HG02763 (cell line): ENCODE measurements around the gene PLXNA4.

ENCODE experiments used
- ATAC-seq: cut with Tn5 transposase; IDR thresholded peaks from one replicate; pipeline ENCODE4 v1.9.1; 2021; ENCODE audit warnings: mild to moderate bottlenecking, moderate library complexity; ENCODE audit not compliant: unreplicated experiment

The PLXNA4 gene

GRCh38 chr7:132367795-132368194 is 208.5 kb downstream of the PLXNA4 start:
- no peak for ATAC-seq

- ATAC-seq: no peak
Observed at GRCh38 chr7:132367004-132367403, 209.3 kb downstream of the PLXNA4 start.

DNA sequence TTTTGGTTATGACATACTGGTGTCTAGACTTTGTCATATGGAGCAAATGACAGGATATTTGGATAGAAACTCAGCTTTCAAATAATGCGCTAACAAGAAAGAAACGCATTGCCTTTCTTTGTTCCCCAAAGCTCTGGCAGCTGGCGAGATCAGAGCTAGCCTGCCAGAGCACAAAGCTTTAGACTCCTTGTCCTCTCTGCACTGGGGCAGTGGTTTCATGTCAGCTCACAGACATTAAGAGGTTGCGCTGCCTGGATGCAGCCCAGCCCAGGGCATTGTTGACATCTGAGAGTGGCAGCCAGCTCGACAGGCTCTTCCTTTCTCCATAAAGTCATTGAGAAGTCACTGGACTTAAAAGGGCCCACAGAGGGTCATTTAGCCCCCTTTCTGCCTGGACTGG is 212.0 kb downstream of the PLXNA4 start:
- no peak for ATAC-seq

DNA sequence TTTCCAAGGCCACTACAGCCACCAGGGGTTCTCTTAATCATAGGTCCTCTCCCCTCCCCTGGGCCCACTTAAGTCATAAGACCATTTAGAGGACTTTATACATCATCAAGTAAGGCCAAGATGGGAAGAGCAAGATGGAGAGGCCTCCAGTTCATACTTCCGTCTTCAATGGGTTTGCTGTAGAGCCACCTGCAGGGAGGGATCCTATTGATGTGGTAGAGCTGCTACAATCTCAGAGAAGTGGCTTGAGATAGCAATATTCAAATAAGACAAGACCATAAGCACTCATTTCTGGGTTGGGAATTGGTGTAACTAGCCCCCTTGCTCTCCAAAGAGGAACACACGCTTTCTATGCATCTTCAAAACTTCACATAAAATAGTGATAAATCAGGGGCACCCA is 214.2 kb downstream of the PLXNA4 start:
- no peak for ATAC-seq

DNA sequence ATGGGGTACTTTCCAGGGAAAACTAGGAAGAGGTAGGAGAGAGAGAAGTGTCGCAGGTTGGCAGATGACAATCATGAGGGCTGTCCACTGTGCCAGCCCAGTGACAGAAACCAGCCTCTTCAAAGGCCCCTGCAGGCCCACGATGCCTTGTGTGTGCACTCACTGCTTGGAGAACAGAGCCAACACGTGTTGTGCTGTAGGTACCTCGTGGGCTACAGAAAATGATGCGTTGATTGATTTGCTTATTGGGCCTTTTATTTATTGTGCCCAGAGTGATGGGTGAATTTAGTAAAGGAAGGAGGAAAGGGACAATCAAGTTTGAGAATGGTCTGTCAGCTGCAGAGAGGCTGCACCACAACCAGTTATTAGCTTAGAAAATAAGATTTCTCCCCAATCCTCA is 215.1 kb downstream of the PLXNA4 start:
- ATAC-seq: no peak

DNA sequence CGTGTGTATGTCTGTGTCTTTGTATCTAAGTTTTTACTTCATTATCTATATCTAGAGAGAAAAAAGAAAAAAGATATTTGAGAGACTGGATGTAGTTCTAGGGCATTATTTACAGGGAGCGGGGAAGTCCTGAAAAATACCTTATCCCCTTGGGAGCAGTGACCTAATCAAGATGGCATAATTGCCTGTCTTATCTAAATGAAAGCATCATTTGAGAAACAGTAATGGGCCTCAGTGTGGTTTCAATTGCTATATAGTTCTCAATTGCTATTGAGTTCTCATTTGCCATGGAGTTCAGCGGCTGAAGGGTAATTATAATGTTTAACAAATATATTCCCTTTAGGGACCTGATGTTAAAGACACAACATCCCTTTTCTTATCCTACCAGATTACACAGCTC is 216.5 kb downstream of the PLXNA4 start:
- ATAC-seq: no peak

DNA sequence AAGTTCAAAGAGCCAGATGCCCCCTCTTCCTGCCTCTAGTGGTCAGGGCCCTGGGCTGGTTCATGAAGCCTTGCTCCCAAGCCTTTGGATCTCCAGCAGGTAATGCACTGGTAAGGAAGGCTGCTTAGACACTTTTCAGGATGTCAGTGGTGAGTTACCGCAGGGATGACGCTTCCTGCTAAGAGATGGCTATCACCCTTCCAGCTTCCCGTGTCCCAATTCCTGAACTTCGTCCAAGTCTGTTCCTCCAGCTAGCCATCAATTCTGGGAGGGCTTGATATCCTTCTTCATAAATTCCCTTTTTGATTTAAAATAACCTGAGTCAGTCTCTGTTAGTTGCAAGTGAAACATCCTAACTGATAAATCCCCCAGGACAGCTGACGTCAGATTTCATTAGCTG is 221.2 kb downstream of the PLXNA4 start:
- ATAC-seq: no peak

GRCh38 chr7:132354527-132354926 is 221.7 kb downstream of the PLXNA4 start:
- ATAC-seq: no peak

DNA sequence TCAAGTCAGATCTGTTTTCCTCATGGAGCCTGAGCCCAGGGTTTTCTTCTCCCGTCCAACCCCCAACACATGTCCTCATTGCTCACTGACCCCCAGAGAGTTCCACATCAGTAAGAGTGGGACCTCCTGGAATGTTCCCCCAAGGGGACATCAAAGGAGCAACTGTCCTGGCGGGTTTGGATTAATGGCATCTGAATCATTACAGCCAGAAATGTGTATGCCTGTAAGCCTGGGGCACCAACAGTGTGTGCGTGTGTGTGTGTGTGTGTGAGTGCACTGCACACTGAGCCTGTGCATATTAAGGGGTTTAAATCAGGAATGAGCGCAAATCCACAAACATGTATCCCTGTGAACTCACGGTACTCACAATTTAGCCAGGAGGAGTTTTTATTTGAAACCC is 222.3 kb downstream of the PLXNA4 start:
- ATAC-seq: no peak

- ATAC-seq: no peak
Observed at GRCh38 chr7:132352800-132353199, 223.5 kb downstream of the PLXNA4 start.

DNA sequence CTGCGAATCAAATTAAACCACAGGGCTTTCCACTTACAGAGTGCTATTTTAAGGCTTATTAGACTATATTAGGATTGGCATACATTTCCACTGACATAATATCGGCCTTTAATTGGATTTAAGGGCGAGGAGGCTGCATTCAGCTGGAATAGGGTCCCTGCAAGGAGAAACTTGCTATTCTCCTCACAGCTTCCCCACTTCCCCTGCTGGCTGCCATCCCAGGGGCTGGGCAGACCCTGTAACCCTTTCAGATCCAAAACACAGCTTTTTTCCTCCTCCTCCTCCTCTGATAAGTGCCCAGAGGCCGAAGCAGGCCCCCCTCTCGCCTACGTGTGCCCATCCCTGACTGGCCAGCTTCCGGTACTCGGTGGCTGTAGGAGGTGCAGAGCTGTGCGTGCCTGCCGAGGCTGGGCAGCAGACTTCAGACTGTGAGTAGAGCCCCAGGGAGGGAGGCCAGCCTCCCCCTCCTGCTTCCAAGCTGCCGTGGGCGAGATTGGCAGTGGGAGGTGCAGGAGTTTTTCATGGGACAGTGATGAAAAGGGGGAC is 224.2 kb downstream of the PLXNA4 start:
- ATAC-seq: no peak

DNA sequence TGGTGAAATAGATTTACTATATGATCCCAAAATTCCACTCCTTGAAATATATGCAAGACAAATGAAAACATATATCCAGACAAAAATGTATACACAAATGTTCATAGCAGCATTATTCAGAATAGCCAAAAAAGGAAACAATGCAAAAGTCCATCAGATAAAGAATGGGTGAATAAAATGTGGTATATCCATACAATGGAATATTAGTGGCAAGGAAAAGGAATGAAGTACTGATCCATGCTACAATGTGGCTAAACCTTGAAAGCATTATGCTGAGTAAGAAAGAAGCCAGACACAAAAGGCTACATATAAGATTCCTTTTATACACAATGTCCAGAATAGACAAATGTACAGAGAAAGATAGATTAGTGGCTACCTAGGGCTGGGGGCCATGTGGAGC is 225.5 kb downstream of the PLXNA4 start:
- ATAC-seq: no peak

GRCh38 chr7:132349075-132349474 is 227.2 kb downstream of the PLXNA4 start:
- no peak for ATAC-seq

- no peak for ATAC-seq
Observed at GRCh38 chr7:132348341-132348740, 227.9 kb downstream of the PLXNA4 start.

- no peak for ATAC-seq
Observed at GRCh38 chr7:132347858-132348257, 228.4 kb downstream of the PLXNA4 start.

- ATAC-seq: no peak
Observed at GRCh38 chr7:132347123-132347522, 229.1 kb downstream of the PLXNA4 start.

DNA sequence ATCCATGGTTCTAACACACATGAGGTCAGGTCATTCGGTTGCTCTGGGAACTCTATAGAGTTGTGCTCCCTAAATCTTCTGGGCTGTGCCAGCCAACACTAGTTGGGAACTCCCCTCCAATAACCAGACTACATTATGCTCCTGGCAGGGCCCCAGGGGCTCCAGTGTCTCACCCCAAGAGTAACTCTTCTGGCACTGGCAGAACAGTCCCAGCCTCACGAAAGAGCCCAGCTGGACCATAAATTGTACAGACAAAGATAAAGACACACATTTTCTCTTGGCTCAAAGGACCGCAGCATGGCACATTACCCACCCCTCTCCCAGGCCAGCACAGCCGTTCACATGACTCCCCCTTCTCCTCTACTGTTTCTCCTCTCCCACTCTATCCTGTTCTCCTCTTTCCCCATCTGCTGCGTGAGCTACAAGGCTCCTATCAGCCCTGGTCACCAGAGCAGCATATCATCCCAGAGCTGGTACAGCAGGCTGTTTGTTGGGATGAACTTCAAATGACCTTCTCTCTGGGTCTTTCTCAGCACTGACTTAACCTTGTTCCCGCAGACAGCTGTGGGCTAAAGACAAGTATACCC is 230.6 kb downstream of the PLXNA4 start:
- ATAC-seq: no peak

- ATAC-seq: no peak
Observed at GRCh38 chr7:132345030-132345429, 231.2 kb downstream of the PLXNA4 start.

GRCh38 chr7:132343199-132343598 is 233.1 kb downstream of the PLXNA4 start:
- no peak for ATAC-seq

DNA sequence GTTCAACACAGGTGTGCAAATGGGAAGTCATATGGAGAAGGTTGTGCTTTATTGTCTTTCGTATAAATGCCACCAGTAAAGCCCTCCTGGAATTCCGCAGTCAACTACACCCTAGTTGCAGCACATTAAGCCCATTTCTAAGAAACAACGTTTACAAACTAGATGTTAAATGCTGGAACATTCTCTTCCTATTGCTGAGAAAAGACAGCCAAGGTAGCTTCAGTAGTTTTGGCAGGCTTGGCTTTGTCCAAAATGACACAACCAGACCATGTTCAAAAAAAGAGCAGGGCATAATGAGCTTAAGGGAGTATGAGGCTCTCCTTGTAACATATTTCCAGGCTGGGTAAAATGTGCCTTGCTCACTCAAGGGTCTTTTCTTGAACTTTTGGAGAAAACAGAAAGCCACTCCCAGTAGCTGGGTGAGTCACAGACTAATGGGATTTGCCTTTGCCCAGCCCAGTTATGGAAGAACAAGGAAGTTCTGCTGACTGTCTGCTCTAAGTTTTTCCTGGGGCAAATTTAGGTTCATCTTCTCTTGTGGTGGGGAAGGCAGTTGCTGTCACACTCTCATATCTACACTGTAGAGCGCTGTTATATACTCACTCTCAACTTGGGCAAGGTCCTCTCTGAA is 238.7 kb downstream of the PLXNA4 start:
- ATAC-seq: no peak

- no peak for ATAC-seq
Observed at GRCh38 chr7:132336797-132337196, 239.5 kb downstream of the PLXNA4 start.

DNA sequence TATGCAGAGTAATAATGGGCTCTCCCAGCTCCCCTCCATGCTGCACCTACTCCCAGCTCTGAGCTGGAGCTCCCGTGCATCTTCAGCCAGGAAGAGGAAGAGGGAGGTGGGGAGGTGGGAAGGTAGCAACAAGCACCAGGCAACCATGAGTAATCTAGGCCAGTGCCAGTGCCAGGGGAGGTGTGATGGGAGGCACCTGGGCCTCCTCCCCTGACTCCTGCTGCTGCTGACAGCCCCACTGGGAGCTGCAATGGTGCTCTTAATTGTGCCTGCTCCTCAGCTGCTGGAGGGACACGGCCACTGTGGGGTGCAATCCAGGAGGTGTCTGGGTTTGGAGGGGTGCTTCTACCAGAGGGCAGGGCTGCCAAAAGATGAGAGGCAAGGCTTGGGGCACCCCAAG is 243.0 kb downstream of the PLXNA4 start:
- ATAC-seq: no peak

DNA sequence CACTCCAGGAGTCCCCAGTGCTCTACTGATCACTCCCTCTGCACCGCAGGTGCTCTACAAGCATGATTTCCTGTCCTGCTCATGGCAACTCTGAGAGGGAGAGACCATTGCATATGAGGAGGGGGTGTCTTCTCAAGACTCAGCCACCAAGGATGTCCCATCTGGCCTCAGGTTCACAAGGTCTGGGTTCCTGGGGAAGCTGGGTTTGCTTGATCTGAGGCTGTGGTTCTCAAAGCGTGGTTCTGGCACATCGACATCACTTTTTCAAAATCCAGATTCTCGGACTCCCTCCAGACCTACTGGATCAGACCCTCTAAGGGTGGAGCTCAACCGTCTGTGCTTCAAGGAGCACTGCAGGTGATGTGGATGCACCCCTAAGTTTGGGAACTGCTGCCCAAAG is 247.5 kb downstream of the PLXNA4 start:
- ATAC-seq: no peak
